Endothelial cell of umbilical vein (primary cell): Measurements from ENCODE around the gene KCNJ3. TPM values are rescaled to one million over a fixed set of nuclear protein-coding genes. Genes with fewer than 3 reads are reported as not detected.

Experiments
- BruUV-seq: library from RNA; stranded (reverse); fragments of 400-500 nt; replicated peaks from 2 replicates; lab custom pipeline; 2021; lab: Mats Ljungman, UMichigan
- CTCF ChIA-PET: fragments of 300-600, 350-600 bp; sonication (Branson Sonifier 250); formaldehyde crosslinking; loops from one replicate; lab custom pipeline; 2021; ENCODE audit warnings: antibody characterized with exemption, inconsistent platforms; lab: Charles Lee
- POLR2A ChIA-PET: fragments of 300-600, 350-600 bp; sonication (Branson Sonifier 250); formaldehyde crosslinking; loops from one replicate; lab custom pipeline; 2021; ENCODE audit warnings: antibody characterized with exemption, inconsistent platforms; lab: Charles Lee
- DNase-seq: peaks from one replicate; pipeline ENCODE4 v3.0.0-alpha.2; 2011; ENCODE audit warnings: low read depth, low spot score
- FAIRE-seq: peaks from 2 replicates; lab custom pipeline; 2011; peaks lifted over from hg19 to GRCh38; lab: Jason Lieb, UNC
- H2AFZ ChIP-seq: 2 replicates; pipeline ENCODE4 v1.6.0; 2012; ENCODE audit warnings: low read depth, low read length, control low read depth, inconsistent platforms
- H3K27ac ChIP-seq: 2 replicates; pipeline ENCODE4 v1.5.1; 2011; ENCODE audit warnings: low read depth, mild to moderate bottlenecking, control low read depth, low read length, moderate library complexity; ENCODE audit not compliant: insufficient read depth
- H3K27me3 ChIP-seq, 2 experiments: 2 replicates each; pipeline versions ENCODE4 v1.6.0 to v1.6.1; 2011; ENCODE audit warnings: low read length in 2 of 2, mixed read lengths in 1 of 2; ENCODE audit not compliant: control insufficient read depth in 2 of 2, insufficient read depth in 2 of 2
- H3K36me3 ChIP-seq, 2 experiments: 2 replicates in 1 of 2; 3 replicates in 1 of 2; pipeline ENCODE4 v1.5.1; 2011; ENCODE audit warnings: low read length in 2 of 2, mild to moderate bottlenecking in 1 of 2, moderate library complexity in 1 of 2; ENCODE audit not compliant: control insufficient read depth in 2 of 2, insufficient read depth in 2 of 2; ENCODE audit errors: extremely low read depth in 1 of 2
- H3K4me1 ChIP-seq: 3 replicates; pipeline ENCODE4 v1.5.1; 2011; ENCODE audit warnings: mild to moderate bottlenecking, low read length; ENCODE audit not compliant: control insufficient read depth, insufficient read depth; ENCODE audit errors: extremely low read depth
- H3K4me2 ChIP-seq: 2 replicates; pipeline ENCODE4 v1.6.1; 2011; ENCODE audit warnings: low read length, control low read depth, mixed read lengths; ENCODE audit not compliant: insufficient read depth
- H3K4me3 ChIP-seq, 3 experiments: fragments of 200-600 bp in 1 of 3; sonication (generic), shearing (Covaris generic) in 1 of 3; replicated peaks in 1 of 3; 2 replicates each; pipeline ENCODE4 v1.5.1; 2011 to 2016; ENCODE audit warnings: control low read depth in 3 of 3, low read length in 3 of 3, mild to moderate bottlenecking in 2 of 3, inconsistent platforms in 1 of 3, low read depth in 1 of 3, moderate library complexity in 1 of 3; ENCODE audit not compliant: insufficient read depth in 1 of 3
- H3K79me2 ChIP-seq: 2 replicates; pipeline ENCODE4 v1.6.0; 2012; ENCODE audit warnings: low read length, inconsistent platforms; ENCODE audit not compliant: control insufficient read depth, insufficient read depth
- H3K9ac ChIP-seq: replicated peaks from 2 replicates; pipeline ENCODE3; 2011; ENCODE audit warnings: low read length, control low read depth; ENCODE audit not compliant: insufficient read depth; ENCODE audit errors: extremely low read depth
- H3K9me1 ChIP-seq: replicated peaks from 3 replicates; pipeline ENCODE4 v1.6.0; 2011; ENCODE audit warnings: mild to moderate bottlenecking, low read length; ENCODE audit not compliant: control insufficient read depth, insufficient read depth; ENCODE audit errors: extremely low read depth
- H3K9me3 ChIP-seq: replicated peaks from 2 replicates; pipeline ENCODE4 v1.5.1; 2012; ENCODE audit warnings: low read length, inconsistent platforms; ENCODE audit not compliant: control insufficient read depth, insufficient read depth
- H4K20me1 ChIP-seq: replicated peaks from 2 replicates; pipeline ENCODE3; 2011; ENCODE audit warnings: mild to moderate bottlenecking, low read length; ENCODE audit not compliant: control insufficient read depth, insufficient read depth; ENCODE audit errors: extremely low read depth
- EZH2 ChIP-seq: IDR thresholded peaks from 2 replicates; pipeline ENCODE4 v1.6.1; 2012; ENCODE audit warnings: borderline replicate concordance, low read depth, mild to moderate bottlenecking, moderate library complexity, low read length, inconsistent platforms; ENCODE audit not compliant: severe bottlenecking
- FOS ChIP-seq: IDR thresholded peaks from 2 replicates; pipeline ENCODE4 v1.6.1; 2011; ENCODE audit warnings: mild to moderate bottlenecking, low read length, moderate library complexity, borderline replicate concordance; ENCODE audit not compliant: insufficient read depth
- GATA2 ChIP-seq: IDR thresholded peaks from 2 replicates; pipeline ENCODE4 v1.7.0; 2011; ENCODE audit warnings: low read depth, mild to moderate bottlenecking, moderate library complexity, mixed read lengths, low read length; ENCODE audit not compliant: insufficient read length, insufficient read depth
- JUN ChIP-seq: IDR thresholded peaks from 2 replicates; pipeline ENCODE4 v1.6.1; 2011; ENCODE audit warnings: borderline replicate concordance, low read depth; ENCODE audit not compliant: insufficient read length, insufficient read depth
- MYC ChIP-seq: IDR thresholded peaks from one replicate; pipeline ENCODE4 v1.6.1; 2011; ENCODE audit warnings: mild to moderate bottlenecking, low read depth, low read length
- POLR2A ChIP-seq: IDR thresholded peaks from 2 replicates; pipeline ENCODE4 v1.6.1; 2012; ENCODE audit warnings: low read depth, mild to moderate bottlenecking, control low read depth, low read length
- POLR2AphosphoS5 ChIP-seq: IDR thresholded peaks from 2 replicates; pipeline ENCODE4 v1.6.1; 2012; ENCODE audit warnings: low read depth, mild to moderate bottlenecking, control low read depth, low read length, moderate library complexity; ENCODE audit not compliant: insufficient read depth
- dilution Hi-C: fragments of 300-500 bp; cut with MboI; formaldehyde crosslinking; loops from one replicate; pipeline ENCODE4 v1.15.0; 2019; ENCODE audit warnings: low sequenced_read_pairs; ENCODE audit not compliant: extremely low pct_ligation_motif_present
- intact Hi-C: fragments of 100-400 bp; cut with micrococcal nuclease; formaldehyde crosslinking; loops from one replicate; pipeline ENCODE4 v1.10.0; 2022
- polyA plus RNA-seq, 4 experiments: library from polyadenylated mRNA; depleted of rRNA in 3 of 4; stranded (reverse) in 3 of 4; unstranded in 1 of 4; fragments of >200 nt; gene quantifications; 2 replicates each; pipeline versions ENCODE4 v1.2.1 to v1.2.3, GENCODE V29; 2011 to 2012; ENCODE audit warnings: missing spikeins in 1 of 4
- total RNA-seq: library from RNA; stranded (reverse); gene quantifications from 2 replicates; pipeline ENCODE4 v1.2.3, GENCODE V29; 2021
- TF ChIP-seq, protein P1 (sequence below): IDR thresholded peaks from 2 replicates; pipeline ENCODE4 v1.6.1; 2011; ENCODE audit not compliant: insufficient read depth, insufficient read length
- TF ChIP-seq, protein P2 (sequence below), 2 donors: IDR thresholded peaks; 1 replicate in 1 of 2; 2 replicates in 1 of 2; pipeline ENCODE4 v1.5.1; 2011; ENCODE audit warnings: low read length in 2 of 2, mild to moderate bottlenecking in 2 of 2, moderate library complexity in 2 of 2, control low read depth in 1 of 2, inconsistent platforms in 1 of 2, low read depth in 1 of 2; ENCODE audit not compliant: insufficient read depth in 1 of 2; ENCODE audit errors: extremely low read depth in 1 of 2

The KCNJ3 gene
- total and polyA plus RNA-seq, 2 donors (not counting 3 experiments of a cell fraction or from before 2014, with no cell fraction given), result not detected

DNA sequence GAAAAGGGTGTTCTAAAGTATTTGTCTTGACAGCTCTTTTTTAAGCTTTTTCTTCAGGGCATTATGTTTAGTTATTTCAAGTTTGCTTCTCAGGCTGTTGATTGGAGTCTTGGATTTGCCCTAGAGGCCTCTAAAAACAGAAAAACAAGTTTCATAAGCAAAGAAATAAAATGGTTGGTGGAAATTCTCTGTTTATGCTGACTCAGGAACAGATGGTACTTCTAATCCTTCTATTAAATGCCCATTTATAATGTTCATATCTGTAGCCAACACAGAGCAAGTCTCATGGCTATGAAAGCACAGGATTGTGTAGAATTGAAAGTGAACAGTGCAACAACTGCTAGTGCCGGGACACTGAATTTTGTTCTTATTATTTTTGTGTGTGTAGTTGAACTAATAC, 60.4 kb downstream of the KCNJ3 start:
- DNase-seq, result no peak
- ChIA-PET POLR2A (no interaction called here), CTCF (no interaction called here)
- H3K27me3 ChIP-seq, result no peaks in the 10 kb centered on the region
- H3K4me1 ChIP-seq, result no peaks in the 10 kb centered on the region
- H2AFZ ChIP-seq, result no peak overlapping the region
- no peaks in the 10 kb centered on the region for H3K79me2 ChIP-seq
- intact Hi-C loops (no loop called here), dilution Hi-C loops (no loop called here)
- no TSS peak for BruUV-seq
- no peak overlapping the region for H3K9ac ChIP-seq
- no peak overlapping the region for H3K4me2 ChIP-seq
- no peak overlapping the region for H3K4me3 ChIP-seq
- H3K27ac ChIP-seq, result no peak overlapping the region
- no peaks in the 10 kb centered on the region for H3K36me3 ChIP-seq
- FAIRE-seq, result no peak
- no peaks in the 10 kb centered on the region for H4K20me1 ChIP-seq
- no peaks in the 10 kb centered on the region for H3K9me3 ChIP-seq
- no peaks in the 10 kb centered on the region for H3K9me1 ChIP-seq
- TF ChIP-seq POLR2AphosphoS5 (no peak), EZH2 (no peak), JUN (no peak), MYC (no peak), FOS (no peak), GATA2 (no peak), POLR2A (no peak)
- TF ChIP-seq, protein P1, sequence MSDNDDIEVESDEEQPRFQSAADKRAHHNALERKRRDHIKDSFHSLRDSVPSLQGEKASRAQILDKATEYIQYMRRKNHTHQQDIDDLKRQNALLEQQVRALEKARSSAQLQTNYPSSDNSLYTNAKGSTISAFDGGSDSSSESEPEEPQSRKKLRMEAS, result no peak
- TF ChIP-seq, protein P2, sequence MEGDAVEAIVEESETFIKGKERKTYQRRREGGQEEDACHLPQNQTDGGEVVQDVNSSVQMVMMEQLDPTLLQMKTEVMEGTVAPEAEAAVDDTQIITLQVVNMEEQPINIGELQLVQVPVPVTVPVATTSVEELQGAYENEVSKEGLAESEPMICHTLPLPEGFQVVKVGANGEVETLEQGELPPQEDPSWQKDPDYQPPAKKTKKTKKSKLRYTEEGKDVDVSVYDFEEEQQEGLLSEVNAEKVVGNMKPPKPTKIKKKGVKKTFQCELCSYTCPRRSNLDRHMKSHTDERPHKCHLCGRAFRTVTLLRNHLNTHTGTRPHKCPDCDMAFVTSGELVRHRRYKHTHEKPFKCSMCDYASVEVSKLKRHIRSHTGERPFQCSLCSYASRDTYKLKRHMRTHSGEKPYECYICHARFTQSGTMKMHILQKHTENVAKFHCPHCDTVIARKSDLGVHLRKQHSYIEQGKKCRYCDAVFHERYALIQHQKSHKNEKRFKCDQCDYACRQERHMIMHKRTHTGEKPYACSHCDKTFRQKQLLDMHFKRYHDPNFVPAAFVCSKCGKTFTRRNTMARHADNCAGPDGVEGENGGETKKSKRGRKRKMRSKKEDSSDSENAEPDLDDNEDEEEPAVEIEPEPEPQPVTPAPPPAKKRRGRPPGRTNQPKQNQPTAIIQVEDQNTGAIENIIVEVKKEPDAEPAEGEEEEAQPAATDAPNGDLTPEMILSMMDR (IDR thresholded peaks at IDR 0.05; ENCODE audit: extremely low read depth in 1 of 2, insufficient read depth in 1 of 2, low read depth in 1 of 2, low read length in 2 of 2), result no peak
